GOT3 (cell line): ENCODE data around the gene ZNF689.
"Not testable (repeated sequence)": the region's sequence is repeated elsewhere in the genome, so short reads cannot be mapped to it uniquely, and the experiment has no call there.

Source experiments
- DNase-seq: peaks from one replicate; lab custom pipeline; 2025; ENCODE audit warnings: mixed read lengths; lab: John Stamatoyannopoulos, UW

The ZNF689 gene

GRCh38 chr16:30600215-30600614 is 10.0 kb downstream of the ZNF689 start:
- no peak for DNase-seq

DNA sequence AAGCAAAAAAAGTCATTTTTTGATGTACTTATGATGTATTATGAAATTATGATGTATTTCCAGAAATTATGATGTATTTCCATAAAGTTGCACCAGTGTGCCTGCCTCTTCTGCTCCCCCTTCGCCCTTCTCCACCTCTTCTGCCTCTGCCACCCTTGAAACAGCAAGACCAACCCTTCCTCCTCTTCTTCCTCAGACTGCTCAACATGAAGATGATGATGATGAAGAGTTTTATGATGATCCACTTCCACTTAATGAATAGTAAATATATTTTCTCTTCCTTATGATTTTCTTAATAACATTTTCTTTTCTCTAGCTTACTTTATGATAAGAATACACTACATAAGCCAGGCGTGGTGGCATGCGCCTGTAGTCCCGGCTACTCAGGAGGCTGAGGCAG is 17.3 kb downstream of the ZNF689 start:
- DNase-seq = no peak

DNA sequence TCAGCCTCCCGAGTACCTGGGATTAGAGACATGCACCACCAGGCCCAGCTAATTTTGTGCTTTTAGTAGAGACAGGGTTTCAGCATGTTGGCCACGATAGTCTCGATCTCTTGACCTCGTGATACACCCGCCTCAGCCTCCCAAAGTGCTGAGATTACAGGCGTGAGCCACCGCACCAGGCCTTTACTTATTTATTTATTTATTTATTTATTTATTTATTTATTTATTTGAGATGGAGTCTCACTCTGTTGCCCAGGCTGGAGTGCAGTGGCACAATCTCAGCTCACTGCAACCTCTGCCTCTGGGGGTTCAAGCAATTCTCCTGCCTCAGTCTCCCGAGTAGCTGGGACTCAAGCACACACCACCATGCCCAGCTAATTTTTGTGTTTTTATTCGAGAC is 19.3 kb downstream of the ZNF689 start:
- DNase-seq = not testable (repeated sequence)

- not testable (repeated sequence) for DNase-seq
Measured at GRCh38 chr16:30589582-30589981, 20.6 kb downstream of the ZNF689 start.

DNA sequence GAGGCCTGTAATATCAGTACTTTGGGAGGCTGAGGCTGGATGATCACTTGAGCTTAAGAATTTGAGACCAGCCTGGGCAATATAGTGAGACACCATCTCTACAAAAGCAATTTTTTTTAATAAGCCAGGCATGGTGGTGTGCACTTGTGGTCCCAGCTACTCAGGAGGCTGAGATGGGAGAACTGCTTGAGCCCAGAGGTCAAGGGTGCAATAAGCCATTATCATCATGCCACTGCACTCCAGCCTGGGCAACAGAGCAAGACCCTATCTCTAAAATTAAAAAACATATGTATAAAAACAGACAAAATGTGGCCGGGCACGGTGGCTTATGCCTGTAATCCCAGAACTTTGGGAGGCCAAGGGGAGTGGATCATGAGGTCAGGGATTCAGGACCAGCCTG is 21.5 kb downstream of the ZNF689 start:
- no peak for DNase-seq

DNA sequence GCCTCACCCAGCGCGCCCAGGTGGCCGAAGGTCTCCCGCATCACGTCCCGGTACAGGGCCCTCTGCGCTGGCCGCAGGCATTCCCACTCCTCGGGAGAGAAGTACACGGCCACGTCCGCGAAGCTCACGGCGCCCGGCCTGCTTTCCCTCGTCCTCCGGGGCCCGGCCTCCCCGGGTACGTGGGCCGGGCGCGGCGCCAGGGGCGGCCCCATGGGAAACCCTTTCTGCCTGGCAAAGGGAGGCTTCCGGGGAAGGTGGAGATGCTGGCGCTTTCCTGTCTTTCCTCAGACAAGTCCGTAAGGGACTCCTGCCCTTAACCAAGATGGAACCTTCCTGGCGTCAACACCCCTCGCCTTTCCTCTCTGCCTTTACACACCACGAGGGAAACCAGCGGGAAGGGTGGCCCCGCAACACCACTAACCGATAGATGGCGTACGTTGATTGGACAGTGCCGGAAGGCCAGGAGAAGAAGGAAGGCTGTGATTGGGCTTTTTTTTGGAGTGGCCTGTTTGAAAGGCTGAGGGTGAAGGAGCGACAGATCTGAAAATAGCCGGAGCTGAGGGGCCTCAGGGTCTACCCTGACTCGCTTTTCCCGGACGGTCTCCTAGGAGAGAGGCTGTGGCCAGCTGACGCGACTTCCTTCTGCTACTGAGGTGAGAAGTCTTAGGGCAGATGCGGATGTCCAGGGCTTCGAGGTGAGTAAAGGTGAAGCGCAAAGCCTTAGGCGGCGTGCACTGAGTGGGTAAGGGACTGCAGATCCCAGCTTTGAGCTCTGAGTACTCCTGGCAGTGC is 24.6 kb downstream of the ZNF689 start, which contains the start of gene ZNF785:
Gene ZNF785, minus strand, starts transcription at position 298 of the 792 bp plus-strand sequence. Its CDS starts 86 bp downstream, at position 212.
- peak; percentile 88 for DNase-seq

DNA sequence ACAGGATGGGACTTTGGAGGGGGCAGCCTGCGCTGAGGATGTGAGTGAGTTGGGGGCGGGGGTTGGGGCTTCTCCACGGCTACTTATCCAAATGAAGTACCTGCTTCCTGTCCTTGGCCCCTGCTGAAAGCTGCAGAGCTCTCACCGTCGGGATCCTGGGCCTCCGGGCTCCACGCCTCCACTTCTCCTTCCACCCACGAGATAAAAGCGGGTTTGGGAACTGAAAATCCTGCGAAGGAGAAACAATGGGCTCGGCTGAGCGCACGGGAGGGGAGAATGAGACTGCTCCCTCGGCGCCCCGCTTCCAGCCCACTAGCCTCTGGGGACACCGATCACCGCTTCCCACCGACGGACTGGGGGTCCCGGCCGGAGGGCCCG is 25.2 kb downstream of the ZNF689 start:
- DNase-seq = no peak

GRCh38 chr16:30582611-30583340 is 27.4 kb downstream of the ZNF689 start:
- DNase-seq = no peak

- no peak for DNase-seq
Measured at GRCh38 chr16:30581457-30581856, 28.7 kb downstream of the ZNF689 start.

DNA sequence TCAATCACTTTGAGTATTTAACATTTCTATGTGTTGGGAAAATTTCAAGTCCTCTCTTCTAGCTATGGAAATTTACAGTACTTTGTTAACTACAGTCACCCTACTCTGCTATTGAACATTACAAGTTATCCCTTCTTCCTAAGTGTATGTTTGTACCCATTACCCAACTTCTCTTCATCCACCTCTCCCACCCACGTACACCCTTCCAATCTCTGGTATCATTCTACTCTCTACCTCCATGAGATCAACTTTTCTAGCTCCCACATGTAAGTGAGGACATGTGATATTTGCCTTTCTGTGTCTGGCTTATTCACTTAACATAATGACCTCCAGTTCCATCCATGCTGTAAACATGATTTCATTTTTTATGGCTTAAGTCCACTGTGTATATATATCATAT is 35.5 kb downstream of the ZNF689 start:
- DNase-seq = no peak

DNA sequence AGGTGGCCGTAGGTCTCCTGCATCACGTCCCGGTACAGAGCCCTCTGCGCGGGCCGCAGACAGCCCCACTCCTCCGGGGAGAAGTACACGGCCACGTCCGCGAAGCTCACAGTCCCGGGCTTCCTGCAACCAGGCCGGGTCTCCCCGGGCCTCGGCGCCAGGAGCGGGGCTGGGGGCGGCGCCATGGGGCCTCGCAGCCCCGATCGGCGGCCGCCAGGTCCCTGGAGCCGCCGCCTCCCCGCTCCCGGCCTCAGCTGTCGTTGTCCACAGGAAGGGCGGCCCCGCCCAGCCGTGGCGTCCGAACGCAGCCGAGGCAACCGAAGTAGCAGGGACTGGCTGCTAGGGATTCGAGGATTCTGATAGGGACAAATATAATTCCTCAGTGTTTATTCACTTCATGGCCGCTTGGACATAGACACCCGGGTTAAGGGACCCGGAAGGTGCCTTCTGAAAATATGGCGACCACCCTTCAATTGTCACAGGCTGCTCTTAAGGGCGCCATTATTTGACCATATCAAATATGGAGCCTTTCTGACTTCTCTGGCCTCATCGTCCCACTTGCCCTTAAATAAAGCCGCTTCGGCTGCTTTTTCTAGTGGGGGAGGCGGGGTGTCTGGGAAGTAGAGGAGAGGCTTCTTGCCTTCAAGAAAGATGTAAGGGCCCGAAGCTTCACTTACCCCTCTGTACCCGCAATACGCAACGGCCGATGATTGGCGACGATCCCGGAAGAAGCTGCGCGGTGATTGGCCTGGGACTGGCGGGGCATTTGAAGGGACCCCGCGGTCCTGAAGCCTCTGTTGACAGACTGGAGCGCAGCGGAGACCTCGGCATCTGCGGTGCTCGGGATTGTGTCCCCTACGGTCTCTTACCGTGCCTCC is 38.5 kb downstream of the ZNF689 start, which contains the start of gene ZNF688:
Gene ZNF688, minus strand, starts transcription at position 270 of the 878 bp plus-strand sequence. Its CDS starts 85 bp downstream, at position 185.
- peak; percentile 68 for DNase-seq

GRCh38 chr16:30570636-30571444 is 39.3 kb downstream of the ZNF689 start:
- no peak for DNase-seq

- DNase-seq = no peak
Measured at GRCh38 chr16:30569746-30570635, 40.2 kb downstream of the ZNF689 start.

- DNase-seq = no peak
Measured at GRCh38 chr16:30569281-30569680, 40.9 kb downstream of the ZNF689 start.

DNA sequence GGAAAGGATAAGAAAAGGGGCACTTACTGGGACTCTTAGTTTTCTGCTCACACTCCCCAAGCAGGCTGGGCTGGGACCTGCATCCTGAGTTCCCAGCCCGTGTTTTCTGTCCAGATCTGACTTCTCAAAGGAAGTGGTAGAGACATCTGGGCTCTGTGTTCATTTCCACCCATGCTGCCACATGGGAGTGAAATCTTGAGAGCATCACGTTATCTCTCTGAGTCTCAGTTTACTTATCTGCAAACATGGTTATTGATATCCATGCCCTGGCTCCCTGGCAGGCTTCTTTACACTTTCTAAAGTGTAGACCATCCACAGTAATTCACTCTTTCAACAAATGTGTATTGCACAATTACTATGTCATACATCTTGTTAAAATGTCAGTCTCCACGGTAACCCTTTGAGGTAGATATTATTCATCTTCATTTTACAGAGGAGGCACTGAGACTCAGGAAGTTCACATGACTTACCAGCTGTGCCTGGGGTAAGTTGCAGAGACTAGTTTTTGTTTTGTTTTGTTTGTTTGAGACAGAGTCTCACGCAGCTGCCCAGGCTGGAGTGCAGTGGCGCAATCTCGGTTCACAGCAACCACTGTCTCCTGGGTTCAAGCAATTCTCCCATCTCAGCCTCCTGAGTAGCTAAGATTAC is 42.1 kb downstream of the ZNF689 start:
- no peak for DNase-seq

DNA sequence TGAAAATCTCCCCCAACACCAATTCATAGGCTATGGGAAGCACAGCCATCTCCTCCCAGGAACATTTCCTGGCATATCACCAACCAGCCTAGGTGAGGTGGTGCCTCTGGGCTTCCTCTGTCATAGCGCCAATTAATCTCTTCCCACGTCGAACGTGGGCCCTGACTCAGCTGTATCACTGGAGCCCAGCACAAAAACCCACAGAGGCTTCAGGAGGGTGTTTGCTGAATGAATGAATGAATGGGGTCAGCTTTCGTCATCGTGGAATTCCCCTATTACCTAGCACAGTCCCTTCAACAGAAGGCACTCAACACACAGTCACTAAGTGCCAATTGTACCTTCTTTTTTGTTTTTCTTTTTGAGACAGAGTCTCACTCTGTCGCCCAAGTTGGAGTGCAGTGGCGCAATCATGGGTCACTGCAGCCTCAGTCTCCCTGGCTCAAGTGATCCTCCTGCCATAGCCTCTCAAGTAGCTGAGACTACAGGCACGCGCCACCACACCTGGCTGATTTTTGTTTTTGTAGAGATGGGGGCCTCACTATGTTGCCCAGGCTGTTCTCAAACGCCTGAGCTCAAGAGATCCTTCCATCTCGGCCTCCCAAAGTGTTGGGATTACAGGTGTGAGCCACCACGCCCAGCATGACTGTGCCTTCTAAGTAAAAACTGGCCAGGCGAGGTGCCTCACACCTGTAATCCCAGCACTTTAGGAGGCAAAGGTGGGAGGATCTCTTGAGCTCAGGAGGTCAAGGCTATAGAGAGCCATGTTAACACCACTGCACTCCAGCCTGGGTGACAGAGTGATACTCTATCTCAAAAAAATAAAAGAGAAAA is 42.8 kb downstream of the ZNF689 start:
- DNase-seq = no peak

DNA sequence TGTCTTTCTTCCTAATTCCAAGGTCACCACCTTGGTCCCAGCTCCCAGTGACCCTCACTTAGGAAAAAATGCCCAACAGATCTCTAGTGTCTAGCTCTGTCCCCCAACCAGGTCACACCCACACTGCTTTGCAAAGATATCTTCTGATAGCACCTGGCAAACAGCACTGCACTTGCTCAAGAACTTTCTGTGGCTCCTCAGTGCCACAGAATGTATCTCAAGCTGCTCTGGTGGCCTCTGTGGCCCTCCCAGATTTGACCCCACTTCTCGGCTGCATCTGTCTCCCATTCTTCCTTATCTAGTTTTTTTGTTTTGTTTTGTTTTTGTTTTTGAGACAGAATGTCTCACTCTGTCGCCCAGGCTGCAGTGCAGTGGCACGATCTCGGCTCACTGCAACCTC is 43.7 kb downstream of the ZNF689 start:
- DNase-seq = no peak

DNA sequence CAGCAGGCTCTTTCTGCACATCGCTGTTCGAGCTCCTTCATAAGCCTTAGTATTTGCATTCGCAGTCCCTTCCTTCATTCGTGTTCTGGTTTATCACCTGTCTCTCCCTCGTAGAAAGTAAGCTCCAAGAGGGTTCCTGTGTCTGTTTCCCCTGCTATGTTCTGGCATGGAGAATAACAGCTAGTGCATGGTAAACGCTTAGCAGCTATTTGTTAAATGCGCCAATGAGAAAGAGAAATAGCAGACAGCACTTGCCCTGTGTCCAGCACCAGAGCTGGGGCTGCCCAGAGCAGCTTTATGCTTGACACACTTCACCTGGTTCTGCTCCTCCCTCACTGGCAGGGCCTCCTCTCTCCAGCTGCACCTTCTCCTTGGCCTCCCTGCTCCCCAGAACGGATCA is 44.2 kb downstream of the ZNF689 start:
- no peak for DNase-seq

- DNase-seq = no peak
Measured at GRCh38 chr16:30565526-30565925, 44.7 kb downstream of the ZNF689 start.
